H9 (cell line): ENCODE results near the gene SYNPO2L. TPM values are rescaled to one million over a fixed set of nuclear protein-coding genes. Genes with fewer than 3 reads are reported as not detected.
"Not testable (repeated sequence)": the region's sequence is repeated elsewhere in the genome, so short reads cannot be mapped to it uniquely, and the experiment has no call there.

ENCODE experiments used
- DNase-seq: peaks from one replicate; pipeline ENCODE4 v3.0.0-alpha.2; 2017
- H2AFZ ChIP-seq: one replicate; pipeline ENCODE4 v1.6.1; 2013; ENCODE audit warnings: mild to moderate bottlenecking, low read length, control low read depth, moderate library complexity
- H2AK5ac ChIP-seq: 2 replicates; pipeline ENCODE4 v1.6.1; 2013; ENCODE audit warnings: low read length, control low read depth, mixed read lengths; ENCODE audit not compliant: insufficient read length
- H2BK120ac ChIP-seq: one replicate; pipeline ENCODE4 v1.6.1; 2013; ENCODE audit warnings: low read depth, mild to moderate bottlenecking, low read length, control low read depth, inconsistent platforms; ENCODE audit not compliant: poor library complexity, severe bottlenecking
- H2BK12ac ChIP-seq: 2 replicates; pipeline ENCODE4 v1.6.1; 2013; ENCODE audit warnings: low read length, control low read depth, mixed read lengths, low read depth; ENCODE audit not compliant: insufficient read length
- H2BK15ac ChIP-seq: 2 replicates; pipeline ENCODE4 v1.6.1; 2013; ENCODE audit warnings: low read depth, low read length, control low read depth
- H2BK20ac ChIP-seq: one replicate; pipeline ENCODE4 v1.6.1; 2013; ENCODE audit warnings: low read depth, mild to moderate bottlenecking, low read length, control low read depth, inconsistent platforms; ENCODE audit not compliant: poor library complexity, severe bottlenecking
- H2BK5ac ChIP-seq: 2 replicates; pipeline ENCODE4 v1.6.1; 2013; ENCODE audit warnings: low read length, control low read depth, mixed read lengths; ENCODE audit not compliant: insufficient read length
- H3K14ac ChIP-seq: 2 replicates; pipeline ENCODE4 v1.6.1; 2013; ENCODE audit warnings: low read length, control low read depth; ENCODE audit not compliant: insufficient read depth
- H3K18ac ChIP-seq: 2 replicates; pipeline ENCODE4 v1.6.1; 2013; ENCODE audit warnings: low read depth, mild to moderate bottlenecking, mixed read lengths, low read length, control low read depth; ENCODE audit not compliant: insufficient read length
- H3K23ac ChIP-seq: 2 replicates; pipeline ENCODE4 v1.6.1; 2013; ENCODE audit warnings: low read length, control low read depth, mixed read lengths, low read depth; ENCODE audit not compliant: insufficient read length
- H3K23me2 ChIP-seq: 2 replicates; pipeline ENCODE4 v1.6.1; 2013; ENCODE audit warnings: low read depth, mild to moderate bottlenecking, mixed read lengths, low read length, control low read depth; ENCODE audit not compliant: insufficient read length, poor library complexity, severe bottlenecking
- H3K27ac ChIP-seq: 2 replicates; pipeline ENCODE4 v1.5.1; 2013; ENCODE audit warnings: low read length, control low read depth, mixed read lengths, low read depth; ENCODE audit not compliant: insufficient read length
- H3K27me3 ChIP-seq: 2 replicates; pipeline ENCODE4 v1.6.1; 2013; ENCODE audit warnings: low read length, control low read depth, inconsistent platforms; ENCODE audit not compliant: insufficient read depth
- H3K4ac ChIP-seq: 2 replicates; pipeline ENCODE4 v1.6.1; 2013; ENCODE audit warnings: low read depth, mild to moderate bottlenecking, control low read depth, inconsistent platforms, low read length, moderate library complexity
- H3K4me1 ChIP-seq: 2 replicates; pipeline ENCODE4 v1.6.1; 2013; ENCODE audit warnings: low read length, control low read depth, inconsistent platforms; ENCODE audit not compliant: insufficient read depth
- H3K4me2 ChIP-seq: 2 replicates; pipeline ENCODE4 v1.6.1; 2013; ENCODE audit warnings: low read length, control low read depth, mixed read lengths; ENCODE audit not compliant: insufficient read length, insufficient read depth
- H3K56ac ChIP-seq: 2 replicates; pipeline ENCODE4 v1.6.1; 2013; ENCODE audit warnings: low read depth, mild to moderate bottlenecking, mixed read lengths, low read length, control low read depth; ENCODE audit not compliant: insufficient read length
- H3K79me1 ChIP-seq: 2 replicates; pipeline ENCODE4 v1.6.1; 2013; ENCODE audit warnings: low read depth, mild to moderate bottlenecking, moderate library complexity, low read length, control low read depth, inconsistent platforms; ENCODE audit not compliant: insufficient read depth, poor library complexity, severe bottlenecking
- H3K79me2 ChIP-seq: 2 replicates; pipeline ENCODE4 v1.6.1; 2013; ENCODE audit warnings: low read length, control low read depth, inconsistent platforms; ENCODE audit not compliant: insufficient read depth
- H3K9ac ChIP-seq: 2 replicates; pipeline ENCODE4 v1.6.1; 2013; ENCODE audit warnings: low read length, control low read depth, mixed read lengths; ENCODE audit not compliant: insufficient read length; ENCODE audit errors: extremely low read depth
- H3K9me3 ChIP-seq: one replicate; pipeline ENCODE4 v1.6.1; 2013; ENCODE audit warnings: low read depth, low read length, inconsistent platforms; ENCODE audit not compliant: control insufficient read depth
- H3T11ph ChIP-seq: one replicate; pipeline ENCODE4 v1.6.1; 2013; ENCODE audit warnings: mild to moderate bottlenecking, low read length, control low read depth, inconsistent platforms
- H4K20me1 ChIP-seq: one replicate; pipeline ENCODE4 v1.6.1; 2013; ENCODE audit not compliant: control insufficient read depth, insufficient read length, insufficient read depth
- H4K5ac ChIP-seq: 2 replicates; pipeline ENCODE4 v1.6.1; 2013; ENCODE audit warnings: low read depth, mild to moderate bottlenecking, mixed read lengths, low read length, control low read depth; ENCODE audit not compliant: insufficient read length
- H4K8ac ChIP-seq: replicated peaks from 2 replicates; pipeline ENCODE4 v1.6.1; 2013; ENCODE audit warnings: low read length, control low read depth, mixed read lengths, low read depth; ENCODE audit not compliant: insufficient read length
- H4K91ac ChIP-seq: 2 replicates; pipeline ENCODE4 v1.6.1; 2013; ENCODE audit warnings: low read depth, mild to moderate bottlenecking, moderate library complexity, mixed read lengths, low read length, control low read depth; ENCODE audit not compliant: insufficient read length
- H3K27ac Mint-ChIP-seq, 3 experiments: 2 replicates in 2 of 3; 3 replicates in 1 of 3; pipeline ENCODE4 v1.8.0; 2020 to 2021; ENCODE audit warnings: mixed read lengths in 3 of 3, mild to moderate bottlenecking in 1 of 3, moderate library complexity in 1 of 3
- H3K27me3 Mint-ChIP-seq: 2 replicates; pipeline ENCODE4 v1.8.0; 2021; ENCODE audit warnings: low read depth, mild to moderate bottlenecking, moderate library complexity, mixed read lengths
- H3K36me3 Mint-ChIP-seq, 3 experiments: 2 replicates in 2 of 3; 3 replicates in 1 of 3; pipeline ENCODE4 v1.8.0; 2020 to 2021; ENCODE audit warnings: low read depth in 3 of 3, mixed read lengths in 3 of 3; ENCODE audit not compliant: insufficient read depth in 1 of 3
- H3K4me1 Mint-ChIP-seq, 2 experiments: 2 replicates each; pipeline ENCODE4 v1.8.0; 2020; ENCODE audit warnings: mixed read lengths in 2 of 2
- H3K4me3 Mint-ChIP-seq, 2 experiments: 2 replicates in 1 of 2; 3 replicates in 1 of 2; pipeline ENCODE4 v1.8.0; 2020 to 2021; ENCODE audit warnings: mild to moderate bottlenecking in 2 of 2, mixed read lengths in 2 of 2, moderate library complexity in 1 of 2
- H3K9me3 Mint-ChIP-seq, 2 experiments: 2 replicates in 1 of 2; 3 replicates in 1 of 2; pipeline ENCODE4 v1.8.0; 2020; ENCODE audit warnings: mild to moderate bottlenecking in 2 of 2, mixed read lengths in 2 of 2, moderate library complexity in 1 of 2
- WGBS: extraction: QIAGEN DNeasy Blood & Tissue Kit; methylation state at CpG from one replicate; pipeline ENCODE4 v1.1.7; 2013; ENCODE audit warnings: missing lambda C conversion rate, low lambda C conversion rate, mixed read lengths; ENCODE audit not compliant: insufficient read length; ENCODE audit errors: extremely low coverage; 5-methylcytosine and 5-hydroxymethylcytosine counted together
- total RNA-seq: library from RNA; stranded (reverse); gene quantifications from 2 replicates; pipeline ENCODE4 v1.2.1, GENCODE V29; 2021

SYNPO2L gene
- total RNA-seq, 1 experiment from 2014 or later: 0.11 TPM

GRCh38 chr10:73695302-73695701, 39.5 kb upstream of the SYNPO2L start:
- H3K4me2 ChIP-seq, H3K23me2 ChIP-seq, H3K36me3 Mint-ChIP-seq, H3K27ac ChIP-seq, H3K4me3 Mint-ChIP-seq, H3K27me3 ChIP-seq, H4K5ac ChIP-seq, H3K4me1 ChIP-seq, H4K20me1 ChIP-seq, H3K27me3 Mint-ChIP-seq, H3K9me3 Mint-ChIP-seq, H2AK5ac ChIP-seq, H2BK120ac ChIP-seq, H3K14ac ChIP-seq, H3K4ac ChIP-seq, H3K79me1 ChIP-seq, H2BK5ac ChIP-seq, H4K91ac ChIP-seq, H3K23ac ChIP-seq, H3K9me3 ChIP-seq, H4K8ac ChIP-seq, H3K9ac ChIP-seq, H3K79me2 ChIP-seq, H3K18ac ChIP-seq, H3T11ph ChIP-seq, H3K27ac Mint-ChIP-seq, H3K56ac ChIP-seq, H2AFZ ChIP-seq, DNase-seq, H2BK20ac ChIP-seq, H2BK12ac ChIP-seq, H2BK15ac ChIP-seq, H3K4me1 Mint-ChIP-seq: not testable (repeated sequence)

DNA sequence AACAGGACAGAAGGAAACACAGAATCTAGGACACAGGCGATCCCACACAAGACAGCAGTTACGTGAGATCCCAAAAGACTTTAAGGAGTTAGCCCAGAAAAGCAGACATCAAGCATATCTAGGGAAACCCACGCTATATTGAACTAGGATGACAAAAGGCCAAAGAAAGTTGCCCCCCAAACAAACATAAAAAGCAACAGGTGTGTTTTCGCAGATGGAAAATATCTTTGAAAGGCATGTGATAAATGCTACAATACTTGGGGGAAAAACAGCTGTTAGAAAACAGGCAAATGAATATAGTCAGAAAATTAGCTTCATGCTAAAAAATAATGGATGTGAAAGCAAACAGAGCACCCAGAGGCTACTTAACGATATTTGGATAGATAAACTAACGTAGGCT, 34.9 kb upstream of the SYNPO2L start:
- not testable (repeated sequence) for H3K56ac ChIP-seq, H3K18ac ChIP-seq, H3K79me2 ChIP-seq, H3K4me1 Mint-ChIP-seq, H2BK15ac ChIP-seq, H2BK20ac ChIP-seq, H4K8ac ChIP-seq, H2AK5ac ChIP-seq, H3K14ac ChIP-seq, H3K27me3 ChIP-seq, H3T11ph ChIP-seq, H4K20me1 ChIP-seq, H3K4me1 ChIP-seq, H3K4me3 Mint-ChIP-seq, H3K27ac Mint-ChIP-seq, H2BK5ac ChIP-seq, DNase-seq, H3K9me3 Mint-ChIP-seq, H3K27ac ChIP-seq, H3K4ac ChIP-seq, H2BK12ac ChIP-seq, H4K5ac ChIP-seq, H3K23ac ChIP-seq, H3K4me2 ChIP-seq, H2AFZ ChIP-seq, H2BK120ac ChIP-seq, H3K9ac ChIP-seq, H3K79me1 ChIP-seq, H3K9me3 ChIP-seq, H4K91ac ChIP-seq, H3K23me2 ChIP-seq, H3K27me3 Mint-ChIP-seq
- no CpG with 5 or more reads among the region's 6 CpGs for WGBS
- H3K36me3 Mint-ChIP-seq: peaks cover 12 to 22% (median 13%) of the 10 kb centered on the region in 3 experiments; a peak in 5 of 7 replicates
